GM23248 (cell line): ENCODE measurements around the gene HTR3B.

ENCODE experiments used
- EZH2 ChIP-seq: fragments of 200-600 bp; sonication (generic); IDR thresholded peaks from 2 replicates; pipeline ENCODE4 v1.6.1; 2018; ENCODE audit warnings: antibody characterized with exemption, mild to moderate bottlenecking; ENCODE audit not compliant: insufficient read depth, poor library complexity, severe bottlenecking
- EZH2phosphoT487 ChIP-seq: fragments of 200-600 bp; sonication (generic); IDR thresholded peaks from 2 replicates; pipeline ENCODE4 v1.6.1; 2018; ENCODE audit warnings: antibody characterized with exemption, moderate library complexity, mild to moderate bottlenecking, low read depth; ENCODE audit not compliant: insufficient read depth

- TF ChIP-seq EZH2 (no peak), EZH2phosphoT487 (no peak)
These were observed 15.7 kb upstream of the HTR3B start for GRCh38 chr11:113888848-113889247.
